Measurements from ENCODE around the gene LNX1. TPM values are rescaled to one million over a fixed set of nuclear protein-coding genes. Genes with fewer than 3 reads are reported as not detected.
"Not testable (repeated sequence)": the region's sequence is repeated elsewhere in the genome, so short reads cannot be mapped to it uniquely, and the experiment has no call there.

LNX1 gene
- total and polyA plus RNA-seq, 10 of the 15 experiments (the other 5 are each of a cell fraction or from before 2014, with no cell fraction given): 0.72 to 1.4 (median 1.0) TPM

- TF ChIP-seq HCFC1 (IDR thresholded peaks at IDR 0.05; ENCODE audit: low read length) (no peak), NR2F1 (conservative IDR thresholded peaks at IDR 0.05) (no peak), PAX8 (IDR thresholded peaks at IDR 0.05) (no peak), HDAC6 (IDR thresholded peaks at IDR 0.05; ENCODE audit: unreplicated experiment) (no peak), POLR2AphosphoS2 (IDR thresholded peaks at IDR 0.05; ENCODE audit: low read depth, low read length) (no peak), CEBPB (IDR thresholded peaks at IDR 0.05; ENCODE audit: borderline replicate concordance in 1 of 2, low read depth in 2 of 2, low read length in 2 of 2) (no peak), GABPA (IDR thresholded peaks at IDR 0.05; ENCODE audit: low read depth) (no peak), EP300 (IDR thresholded peaks at IDR 0.05; ENCODE audit: borderline replicate concordance in 1 of 2, control insufficient read depth in 1 of 2, low read depth in 2 of 2, low read length in 2 of 2) (no peak), KLF5 (IDR thresholded peaks at IDR 0.05; ENCODE audit: partially characterized antibody) (no peak), CHD4 (IDR thresholded peaks at IDR 0.05) (no peak), DPF2 (IDR thresholded peaks at IDR 0.05) (no peak), SUZ12 (IDR thresholded peaks at IDR 0.05; ENCODE audit: unreplicated experiment) (no peak)
Observed at GRCh38 chr4:53419208-53419607, 172.1 kb downstream of the LNX1 start (continued).

- peaks cover 17% of the 10 kb centered on the region for H3K79me2 ChIP-seq (ENCODE audit: control insufficient read depth, insufficient read depth, low read length)
- H3K4me1 ChIP-seq (ENCODE audit: control insufficient read depth, insufficient read depth, low read length); RAD21 ChIA-PET (ENCODE audit: unreplicated experiment); in situ Hi-C loops (cut with MboI); H2AFZ ChIP-seq (ENCODE audit: control insufficient read depth, low read depth, low read length); H3K9ac ChIP-seq (ENCODE audit: control insufficient read depth, insufficient read depth, low read length); BruUV-seq (replicated peaks); CTCF ChIA-PET; H3K4me2 ChIP-seq (ENCODE audit: control insufficient read depth, insufficient read depth); H3K9me3 ChIP-seq (replicated peaks; ENCODE audit: control insufficient read depth, insufficient read depth, low read length); POLR2A ChIA-PET; FAIRE-seq; H3K36me3 ChIP-seq (ENCODE audit: control insufficient read depth in 2 of 2, insufficient read depth in 2 of 2, low read length in 1 of 2); H3K4me3 ChIP-seq; ATAC-seq; H3K27ac ChIP-seq (ENCODE audit: control insufficient read depth, insufficient read depth); H3K27me3 ChIP-seq (replicated peaks in 1 of 2; ENCODE audit: control insufficient read depth in 2 of 2, insufficient read depth in 2 of 2, low read length in 1 of 2); H4K20me1 ChIP-seq (ENCODE audit: control insufficient read depth, insufficient read depth); intact Hi-C loops (cut with micrococcal nuclease; ENCODE audit: unreplicated experiment); DNase-seq (ENCODE audit: low read depth, low spot score): not testable (repeated sequence)
- SMC1A ChIA-PET (ENCODE audit: uncharacterized antibody, unreplicated experiment): interaction anchor here (1.0 kb wide), 1 partner anchor 34 kb away, joined by 3 read pairs; no protein-coding TSS in a partner anchor
- WGBS (ENCODE audit: insufficient coverage, insufficient replicate concordance, low lambda C conversion rate, missing lambda C conversion rate): 97% methylated on average over 10 of the region's 11 CpGs
Observed at GRCh38 chr4:53409479-53409878, 181.8 kb downstream of the LNX1 start.

Other genes with a start within 250 kb of the LNX1 start
- 36.8 and 37.3 TPM in 2 replicates for gene SCFD2, start 225.4 kb downstream of the LNX1 start, total RNA-seq (2014; rRNA removed)
- gene SCFD2, start 225.4 kb downstream of the LNX1 start, total RNA-seq (2014; rRNA removed; fragmentation: Illumina TruSeq; extraction: Trizol): 25.1 TPM in 2 replicates
- 30.5 and 33.4 TPM in 2 replicates for gene SCFD2, start 225.4 kb downstream of the LNX1 start, total RNA-seq (2021)
- gene SCFD2, start 225.4 kb downstream of the LNX1 start, polyA plus RNA-seq (2011; rRNA removed): 20.0 and 22.9 TPM in 2 replicates
- 19.0 and 19.3 TPM in 2 replicates for gene SCFD2, start 225.4 kb downstream of the LNX1 start, polyA plus RNA-seq (2014; fragmentation: Illumina TruSeq; extraction: Trizol)
- gene SCFD2, start 225.4 kb downstream of the LNX1 start, polyA plus RNA-seq (2014; fragmentation: Nextera tagmentation; extraction: Ambion mirVana): 1 to 10 TPM; 4.8 to 7.2 TPM
- 24.2 and 24.7 TPM in 2 replicates for gene SCFD2, start 225.4 kb downstream of the LNX1 start, polyA plus RNA-seq (2014; rRNA removed)
- gene SCFD2, start 225.4 kb downstream of the LNX1 start, polyA plus RNA-seq (2016; fragmentation: Nextera tagmentation; extraction: Ambion mirVana): 10 to 100 TPM; 31.6 to 37.6 TPM
- gene FIP1L1, start 213.8 kb downstream of the LNX1 start, total RNA-seq (2014; rRNA removed): 59.1 and 66.0 TPM in 2 replicates
- 104 and 110 TPM in 2 replicates for gene FIP1L1, start 213.8 kb downstream of the LNX1 start, total RNA-seq (2014; rRNA removed; fragmentation: Illumina TruSeq; extraction: Trizol)
- 59.8 and 62.1 TPM in 2 replicates for gene FIP1L1, start 213.8 kb downstream of the LNX1 start, total RNA-seq (2021)
- 46.4 and 47.9 TPM in 2 replicates for gene FIP1L1, start 213.8 kb downstream of the LNX1 start, polyA plus RNA-seq (2011; rRNA removed)
- gene FIP1L1, start 213.8 kb downstream of the LNX1 start, polyA plus RNA-seq (2014; fragmentation: Illumina TruSeq; extraction: Trizol): 105 and 126 TPM in 2 replicates
- 10 to 100 TPM; 28.1 to 40.8 TPM for gene FIP1L1, start 213.8 kb downstream of the LNX1 start, polyA plus RNA-seq (2014; fragmentation: Nextera tagmentation; extraction: Ambion mirVana)
- gene FIP1L1, start 213.8 kb downstream of the LNX1 start, polyA plus RNA-seq (2014; rRNA removed): 45.1 and 48.5 TPM in 2 replicates
- 10 to 100 TPM; 74.0 to 77.5 TPM for gene FIP1L1, start 213.8 kb downstream of the LNX1 start, polyA plus RNA-seq (2016; fragmentation: Nextera tagmentation; extraction: Ambion mirVana)

Measured in GM12878 (cell line).